Esophagus (tissue), 2 donors: ENCODE results near the gene ITSN1. TPM values are rescaled to one million over a fixed set of nuclear protein-coding genes. Genes with fewer than 3 reads are reported as not detected.
"Not testable (repeated sequence)": the region's sequence is repeated elsewhere in the genome, so short reads cannot be mapped to it uniquely, and the experiment has no call there.

Experiments
- H3K27ac ChIP-seq, 2 donors: one replicate each; pipeline ENCODE4 v1.5.1; 2013; ENCODE audit warnings: low read depth in 2 of 2, mild to moderate bottlenecking in 2 of 2, inconsistent platforms in 1 of 2, low read length in 1 of 2, moderate library complexity in 1 of 2
- H3K27me3 ChIP-seq, 2 donors: one replicate each; pipeline ENCODE4 v1.6.1; 2013; ENCODE audit warnings: low read length in 2 of 2, control low read depth in 1 of 2, mild to moderate bottlenecking in 1 of 2; ENCODE audit not compliant: insufficient read depth in 2 of 2, control insufficient read depth in 1 of 2
- H3K36me3 ChIP-seq, 2 donors: one replicate each; pipeline ENCODE4 v1.6.1; 2013; ENCODE audit warnings: low read length in 1 of 2; ENCODE audit not compliant: control insufficient read depth in 2 of 2, insufficient read depth in 2 of 2
- H3K4me1 ChIP-seq, 2 donors: one replicate each; pipeline ENCODE4 v1.6.1; 2013; ENCODE audit warnings: low read length in 1 of 2; ENCODE audit not compliant: control insufficient read depth in 2 of 2, insufficient read depth in 2 of 2
- H3K4me3 ChIP-seq, 2 donors: one replicate each; pipeline ENCODE4 v1.5.1; 2013; ENCODE audit warnings: low read length in 2 of 2, mild to moderate bottlenecking in 2 of 2, low read depth in 1 of 2, moderate library complexity in 1 of 2
- H3K9me3 ChIP-seq, 2 donors: one replicate each; pipeline ENCODE4 v1.6.1; 2013; ENCODE audit warnings: mild to moderate bottlenecking in 2 of 2, low read depth in 1 of 2, low read length in 1 of 2, moderate library complexity in 1 of 2; ENCODE audit not compliant: control insufficient read depth in 2 of 2, insufficient read depth in 1 of 2
- WGBS, 2 donors: extraction: QIAGEN DNeasy Blood & Tissue Kit; methylation state at CpG; one replicate each; pipeline ENCODE4 v1.1.7; 2013; 5-methylcytosine and 5-hydroxymethylcytosine counted together
- polyA plus RNA-seq, 2 donors: library from polyadenylated mRNA; stranded (reverse); fragments of 200-250 nt; gene quantifications; one replicate each; pipeline ENCODE4 v1.2.3, GENCODE V29; 2013
- donor health status: healthy with polysubstance abuse.
- donor health status: Bipolar disorder and iron deficiency.

Gene ITSN1
- polyA plus RNA-seq, 2 donors: 6.6 to 8.9 TPM

DNA sequence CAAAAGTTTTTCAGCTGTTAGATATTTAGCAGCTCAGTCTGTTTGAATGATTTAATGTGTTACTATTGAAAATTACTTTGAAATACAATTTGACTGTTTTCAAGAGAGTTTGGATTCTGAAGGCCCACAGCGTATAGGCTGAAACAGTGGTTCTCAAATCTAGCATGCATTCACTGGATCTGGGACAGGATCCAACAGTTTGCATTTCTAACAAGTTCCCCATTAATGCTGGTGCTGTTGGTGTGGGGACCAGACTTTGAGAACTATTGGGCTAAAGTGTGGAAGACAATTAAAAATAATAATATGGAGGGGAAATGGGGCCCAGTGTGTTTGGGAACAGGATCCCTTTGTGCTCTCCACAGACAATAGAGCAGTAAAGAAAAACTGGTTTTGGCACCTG is 31.9 kb downstream of the ITSN1 start:
- no peak overlapping the region for H3K27ac ChIP-seq
- no peaks in the 10 kb centered on the region for H3K36me3 ChIP-seq
- no peaks in the 10 kb centered on the region for H3K27me3 ChIP-seq
- H3K9me3 ChIP-seq: no peaks in the 10 kb centered on the region
- no peak overlapping the region for H3K4me3 ChIP-seq
- 83 to 88% methylated on average over 1 of the region's 1 CpG for WGBS, 2 donors
- no peaks in the 10 kb centered on the region for H3K4me1 ChIP-seq

GRCh38 chr21:33676666-33677065 is 34.4 kb downstream of the ITSN1 start:
- not testable (repeated sequence) for H3K36me3 ChIP-seq, H3K4me1 ChIP-seq, H3K4me3 ChIP-seq, H3K27me3 ChIP-seq, H3K9me3 ChIP-seq, H3K27ac ChIP-seq
- 95 to 98% methylated on average over 5 of the region's 5 CpGs for WGBS, 2 donors

DNA sequence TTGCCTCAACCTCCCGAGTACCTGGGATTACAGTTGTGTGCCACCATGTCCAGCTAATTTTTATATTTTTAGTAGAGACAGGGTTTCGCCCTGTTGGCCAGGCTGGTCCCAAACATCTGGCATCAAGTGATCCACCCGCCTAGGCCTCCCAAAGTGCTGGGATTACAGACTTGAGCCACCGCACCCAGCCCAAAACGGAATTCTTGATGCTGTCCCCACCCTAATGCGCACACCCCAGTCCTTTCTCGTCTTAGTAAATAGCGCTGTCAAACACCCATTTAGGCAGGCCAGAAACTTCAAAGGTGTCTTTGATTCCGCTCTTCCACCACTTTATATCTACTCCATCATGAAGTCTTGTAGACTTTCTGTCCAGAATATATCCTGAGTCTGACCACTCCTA is 35.1 kb downstream of the ITSN1 start:
- Histone ChIP-seq H3K27ac (no peak overlapping the region), H3K9me3 (no peaks in the 10 kb centered on the region), H3K27me3 (no peaks in the 10 kb centered on the region), H3K4me1 (no peaks in the 10 kb centered on the region), H3K36me3 (no peaks in the 10 kb centered on the region), H3K4me3 (no peak overlapping the region)
- WGBS, 2 donors: 95 to 96% methylated on average over 9 of the region's 9 CpGs

- WGBS, 2 donors: 91 to 92% methylated on average over 6 of the region's 6 CpGs
- no peaks in the 10 kb centered on the region for H3K4me1 ChIP-seq
Observed at GRCh38 chr21:33680870-33681269, 38.6 kb downstream of the ITSN1 start.

DNA sequence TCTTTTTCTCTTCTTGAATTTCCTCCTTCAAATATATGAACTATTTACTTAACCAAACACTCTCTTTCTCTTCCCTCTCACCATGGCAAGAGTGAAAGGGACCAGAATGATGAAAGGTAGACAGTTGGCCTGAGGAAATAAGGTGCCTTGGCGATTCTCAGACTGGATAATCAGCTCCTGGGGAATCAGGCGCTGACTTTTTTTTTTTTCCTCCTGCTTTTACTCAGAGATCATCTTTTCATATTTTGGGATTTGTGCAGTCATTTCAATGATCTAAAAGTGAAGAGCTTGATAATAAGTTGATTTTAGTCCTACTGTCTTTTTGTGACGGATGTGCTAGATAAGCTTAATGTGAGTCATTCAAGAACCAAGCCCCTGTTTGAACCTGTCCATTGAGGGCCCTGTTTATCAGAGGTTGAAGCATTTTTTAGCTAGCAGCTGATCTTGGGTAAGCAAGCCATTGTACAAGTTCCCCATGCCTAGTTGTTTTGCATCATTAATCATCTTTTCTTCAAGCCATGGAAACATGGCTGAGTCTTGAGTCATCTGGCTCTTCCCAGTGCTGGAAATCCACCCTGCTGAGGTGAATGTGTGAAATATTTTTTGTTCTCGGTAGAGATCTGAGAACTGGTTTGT is 40.8 kb downstream of the ITSN1 start:
- Histone ChIP-seq H3K9me3 (no peaks in the 10 kb centered on the region), H3K4me3 (no peak overlapping the region), H3K27me3 (no peaks in the 10 kb centered on the region), H3K36me3 (no peaks in the 10 kb centered on the region), H3K27ac (peak overlapping the region; percentile 6 to 56), H3K4me1 (no peaks in the 10 kb centered on the region)
- WGBS, 2 donors: 54 to 57% methylated on average over 4 of the region's 4 CpGs

More at GRCh38 chr21:33680870-33681269, 38.6 kb downstream of the ITSN1 start:
- Histone ChIP-seq H3K36me3 (no peaks in the 10 kb centered on the region), H3K27me3 (no peaks in the 10 kb centered on the region), H3K4me3 (no peak overlapping the region), H3K27ac (no peak overlapping the region), H3K9me3 (no peaks in the 10 kb centered on the region)

- no peaks in the 10 kb centered on the region for H3K36me3 ChIP-seq
- no peak overlapping the region for H3K27ac ChIP-seq
- H3K4me1 ChIP-seq: no peaks in the 10 kb centered on the region
- no peaks in the 10 kb centered on the region for H3K9me3 ChIP-seq
- no peak overlapping the region for H3K4me3 ChIP-seq
- 60 to 66% methylated on average over 2 of the region's 2 CpGs for WGBS, 2 donors
- H3K27me3 ChIP-seq: no peaks in the 10 kb centered on the region
Observed at GRCh38 chr21:33684068-33684467, 41.8 kb downstream of the ITSN1 start.

GRCh38 chr21:33684923-33685560 is 42.7 kb downstream of the ITSN1 start:
- WGBS, 2 donors: 38 to 40% methylated on average over 5 of the region's 5 CpGs
- H3K9me3 ChIP-seq: no peaks in the 10 kb centered on the region
- H3K36me3 ChIP-seq: no peaks in the 10 kb centered on the region
- no peak overlapping the region for H3K27ac ChIP-seq
- no peaks in the 10 kb centered on the region for H3K27me3 ChIP-seq
- no peaks in the 10 kb centered on the region for H3K4me1 ChIP-seq
- no peak overlapping the region for H3K4me3 ChIP-seq

DNA sequence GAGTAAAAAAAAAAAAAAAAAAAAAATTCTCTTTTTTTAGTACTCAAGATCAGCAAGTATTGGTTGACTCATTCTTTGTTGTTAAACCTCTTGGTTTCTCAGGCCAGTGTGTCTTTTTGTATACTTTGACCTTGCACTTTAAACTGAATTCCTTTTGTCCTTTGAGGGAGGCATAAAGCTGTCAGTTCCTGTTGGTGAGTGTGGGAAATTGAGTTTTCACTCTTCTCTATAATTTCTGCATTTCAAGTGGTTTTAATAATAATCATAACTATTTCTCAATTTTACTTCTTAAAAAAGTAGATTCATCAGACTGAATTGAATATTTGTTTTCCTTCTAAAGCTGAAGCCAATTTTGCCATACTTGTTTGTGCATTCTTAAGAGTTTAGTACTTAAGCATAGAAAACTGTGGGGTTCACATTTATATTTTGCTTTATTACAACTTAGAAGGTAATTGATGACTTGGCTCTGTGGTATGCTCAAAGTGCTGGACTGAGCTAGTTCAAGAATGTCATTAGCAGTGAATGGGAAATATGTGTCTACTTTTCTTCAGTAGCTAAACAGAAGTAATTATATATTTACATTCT is 43.4 kb downstream of the ITSN1 start:
- Histone ChIP-seq H3K36me3 (no peaks in the 10 kb centered on the region), H3K4me3 (no peak overlapping the region), H3K9me3 (no peaks in the 10 kb centered on the region), H3K27me3 (no peaks in the 10 kb centered on the region), H3K4me1 (no peaks in the 10 kb centered on the region), H3K27ac (no peak overlapping the region)

DNA sequence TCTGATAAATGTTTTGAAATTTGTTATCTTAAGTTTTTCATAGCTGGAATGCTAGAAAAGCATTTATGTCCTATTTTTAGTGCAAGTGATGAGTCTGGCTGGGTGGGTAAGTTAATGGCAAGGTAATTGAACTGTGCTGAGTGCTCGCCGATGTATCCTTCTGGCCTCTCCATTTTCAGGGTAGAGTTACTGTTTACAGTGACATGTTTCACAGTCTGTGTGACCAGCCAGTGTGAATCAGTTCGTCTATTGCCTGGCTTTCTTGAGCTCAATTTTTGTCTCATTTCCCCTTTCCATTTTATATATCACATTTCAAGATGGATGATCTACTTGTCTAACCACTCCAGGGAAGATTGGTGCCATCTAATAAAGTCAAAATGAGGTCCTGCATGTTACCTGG is 44.1 kb downstream of the ITSN1 start:
- WGBS, 2 donors: 71 to 83% methylated on average over 3 of the region's 3 CpGs

GRCh38 chr21:33687634-33688033 is 45.3 kb downstream of the ITSN1 start:
- H3K4me1 ChIP-seq: no peaks in the 10 kb centered on the region
- H3K36me3 ChIP-seq: no peaks in the 10 kb centered on the region
- H3K4me3 ChIP-seq: no peak overlapping the region
- H3K27ac ChIP-seq: no peak overlapping the region
- no peaks in the 10 kb centered on the region for H3K27me3 ChIP-seq
- no peaks in the 10 kb centered on the region for H3K9me3 ChIP-seq
- 61 to 76% methylated on average over 3 of the region's 3 CpGs for WGBS, 2 donors

More for the DNA sequence above, 44.1 kb downstream of the ITSN1 start:
- Histone ChIP-seq H3K27ac (no peak overlapping the region), H3K9me3 (no peaks in the 10 kb centered on the region), H3K36me3 (no peaks in the 10 kb centered on the region), H3K4me1 (no peaks in the 10 kb centered on the region), H3K4me3 (no peak overlapping the region), H3K27me3 (no peaks in the 10 kb centered on the region)
